SU-DHL-6 (cell line): ENCODE measurements around the gene LAS1L.

Source experiments
- H2AFZ ChIP-seq: fragments of 200-600 bp; sonication (generic); 2 replicates; pipeline ENCODE4 v1.6.1; 2014; ENCODE audit warnings: low read depth, mild to moderate bottlenecking, moderate library complexity, mixed read lengths, antibody characterized with exemption, low read length; ENCODE audit not compliant: severe bottlenecking
- H3F3A ChIP-seq: fragments of 200-600 bp; shearing (Covaris generic); 2 replicates; pipeline ENCODE4 v1.6.0; 2016; ENCODE audit warnings: antibody characterized with exemption, mild to moderate bottlenecking; ENCODE audit not compliant: insufficient read depth
- H3K27ac ChIP-seq: fragments of 200-600 bp; sonication (generic); 2 replicates; pipeline ENCODE4 v1.5.1; 2016; ENCODE audit warnings: low read depth, mild to moderate bottlenecking, low read length, moderate library complexity, mixed read lengths
- H3K27me3 ChIP-seq: fragments of 200-600 bp; sonication (generic), shearing (Covaris generic); 2 replicates; pipeline ENCODE4 v1.6.0; 2014; ENCODE audit warnings: mild to moderate bottlenecking, low read length
- H3K36me3 ChIP-seq: fragments of 200-600 bp; sonication (generic); 2 replicates; pipeline ENCODE4 v1.6.1; 2014; ENCODE audit warnings: mild to moderate bottlenecking, low read length, mixed read lengths
- H3K4me2 ChIP-seq: fragments of 300-600, 200-600 bp; shearing (Covaris generic), sonication (generic); 2 replicates; pipeline ENCODE4 v1.6.0; 2014; ENCODE audit warnings: low read length, low read depth, mild to moderate bottlenecking; ENCODE audit not compliant: poor library complexity, severe bottlenecking
- H3K4me3 ChIP-seq: fragments of 200-600 bp; sonication (generic); 2 replicates; pipeline ENCODE4 v1.5.1; 2014; ENCODE audit warnings: antibody characterized with exemption, low read length, mild to moderate bottlenecking, mixed read lengths; ENCODE audit not compliant: insufficient read depth, poor library complexity, severe bottlenecking
- H3K79me2 ChIP-seq: fragments of 200-600 bp; sonication (generic); 2 replicates; pipeline ENCODE4 v1.6.1; 2014; ENCODE audit warnings: mild to moderate bottlenecking, low read length, moderate library complexity; ENCODE audit not compliant: insufficient read depth
- H3K9ac ChIP-seq: fragments of 200-600 bp; sonication (generic); 2 replicates; pipeline ENCODE4 v1.7.0; 2014; ENCODE audit warnings: mild to moderate bottlenecking, low read length
- H3K9me2 ChIP-seq: fragments of 200-600 bp; sonication (generic); replicated peaks from 2 replicates; pipeline ENCODE4 v1.6.1; 2014; ENCODE audit warnings: low read length; ENCODE audit not compliant: insufficient read depth
- H3K9me3 ChIP-seq: fragments of 200-600 bp; sonication (generic); 2 replicates; pipeline ENCODE4 v1.6.1; 2014; ENCODE audit warnings: low read length, mixed read lengths; ENCODE audit not compliant: insufficient read depth
- H4K20me1 ChIP-seq: fragments of 200-600 bp; sonication (generic); 2 replicates; pipeline ENCODE4 v1.6.1; 2014; ENCODE audit warnings: low read depth, mild to moderate bottlenecking, antibody characterized with exemption, low read length, moderate library complexity, mixed read lengths
- EZH2phosphoT487 ChIP-seq: fragments of 200-600 bp; sonication (generic), shearing (Covaris generic); conservative IDR thresholded peaks from 2 replicates; pipeline ENCODE4 v1.6.1; 2018; ENCODE audit warnings: mild to moderate bottlenecking, antibody characterized with exemption, low read length, moderate library complexity, mixed read lengths
- TF ChIP-seq, protein P1 (sequence below): fragments of 200-600 bp; sonication (generic); IDR thresholded peaks from one replicate; pipeline ENCODE4 v1.5.1; 2017; ENCODE audit warnings: antibody characterized with exemption, mild to moderate bottlenecking, low read length, moderate library complexity; ENCODE audit not compliant: insufficient read depth, poor library complexity, severe bottlenecking

Gene LAS1L

DNA sequence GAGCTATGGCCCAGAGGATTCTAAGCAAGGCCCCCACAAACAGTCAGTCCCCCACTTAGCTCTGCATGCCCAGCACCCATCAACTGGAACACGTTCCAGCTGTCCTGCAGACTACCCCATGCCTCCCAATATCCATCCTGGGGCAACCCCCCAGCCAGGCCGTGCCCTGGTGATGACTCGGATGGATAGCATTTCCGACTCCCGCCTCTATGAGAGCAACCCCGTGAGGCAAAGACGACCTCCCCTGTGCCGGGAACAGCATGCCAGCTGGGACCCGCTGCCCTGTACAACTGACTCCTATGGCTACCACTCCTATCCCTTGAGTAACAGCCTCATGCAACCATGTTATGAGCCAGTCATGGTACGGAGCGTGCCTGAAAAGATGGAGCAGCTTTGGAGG, 32.0 kb downstream of the LAS1L start:
- no peaks in the 10 kb centered on the region for H3K9me2 ChIP-seq
- no peaks in the 10 kb centered on the region for H3K79me2 ChIP-seq
- no peak overlapping the region for H3K27ac ChIP-seq
- H4K20me1 ChIP-seq, result no peaks in the 10 kb centered on the region
- no peaks in the 10 kb centered on the region for H3K36me3 ChIP-seq
- TF ChIP-seq, protein P1, sequence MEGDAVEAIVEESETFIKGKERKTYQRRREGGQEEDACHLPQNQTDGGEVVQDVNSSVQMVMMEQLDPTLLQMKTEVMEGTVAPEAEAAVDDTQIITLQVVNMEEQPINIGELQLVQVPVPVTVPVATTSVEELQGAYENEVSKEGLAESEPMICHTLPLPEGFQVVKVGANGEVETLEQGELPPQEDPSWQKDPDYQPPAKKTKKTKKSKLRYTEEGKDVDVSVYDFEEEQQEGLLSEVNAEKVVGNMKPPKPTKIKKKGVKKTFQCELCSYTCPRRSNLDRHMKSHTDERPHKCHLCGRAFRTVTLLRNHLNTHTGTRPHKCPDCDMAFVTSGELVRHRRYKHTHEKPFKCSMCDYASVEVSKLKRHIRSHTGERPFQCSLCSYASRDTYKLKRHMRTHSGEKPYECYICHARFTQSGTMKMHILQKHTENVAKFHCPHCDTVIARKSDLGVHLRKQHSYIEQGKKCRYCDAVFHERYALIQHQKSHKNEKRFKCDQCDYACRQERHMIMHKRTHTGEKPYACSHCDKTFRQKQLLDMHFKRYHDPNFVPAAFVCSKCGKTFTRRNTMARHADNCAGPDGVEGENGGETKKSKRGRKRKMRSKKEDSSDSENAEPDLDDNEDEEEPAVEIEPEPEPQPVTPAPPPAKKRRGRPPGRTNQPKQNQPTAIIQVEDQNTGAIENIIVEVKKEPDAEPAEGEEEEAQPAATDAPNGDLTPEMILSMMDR, result no peak
- no peak for TF ChIP-seq EZH2phosphoT487
- H3K9me3 ChIP-seq, result no peaks in the 10 kb centered on the region
- no peak overlapping the region for H2AFZ ChIP-seq
- H3K4me3 ChIP-seq, result no peak overlapping the region
- H3F3A ChIP-seq, result no peaks in the 10 kb centered on the region
- H3K9ac ChIP-seq, result no peak overlapping the region
- H3K4me2 ChIP-seq, result no peak overlapping the region
- H3K27me3 ChIP-seq, result no peaks in the 10 kb centered on the region

GRCh38 chrX:65493431-65493830, 41.2 kb downstream of the LAS1L start:
- no peaks in the 10 kb centered on the region for H4K20me1 ChIP-seq
- no peaks in the 10 kb centered on the region for H3K27me3 ChIP-seq
- no peak overlapping the region for H3K9ac ChIP-seq
- no peak overlapping the region for H3K27ac ChIP-seq
- H3F3A ChIP-seq, result no peaks in the 10 kb centered on the region
- no peaks in the 10 kb centered on the region for H3K79me2 ChIP-seq
- no peak overlapping the region for H3K4me2 ChIP-seq
- H3K4me3 ChIP-seq, result no peak overlapping the region
- no peaks in the 10 kb centered on the region for H3K9me3 ChIP-seq
- TF ChIP-seq, protein P1, result no peak
- no peak for TF ChIP-seq EZH2phosphoT487
- no peaks in the 10 kb centered on the region for H3K36me3 ChIP-seq
- H3K9me2 ChIP-seq, result no peaks in the 10 kb centered on the region
- no peak overlapping the region for H2AFZ ChIP-seq

DNA sequence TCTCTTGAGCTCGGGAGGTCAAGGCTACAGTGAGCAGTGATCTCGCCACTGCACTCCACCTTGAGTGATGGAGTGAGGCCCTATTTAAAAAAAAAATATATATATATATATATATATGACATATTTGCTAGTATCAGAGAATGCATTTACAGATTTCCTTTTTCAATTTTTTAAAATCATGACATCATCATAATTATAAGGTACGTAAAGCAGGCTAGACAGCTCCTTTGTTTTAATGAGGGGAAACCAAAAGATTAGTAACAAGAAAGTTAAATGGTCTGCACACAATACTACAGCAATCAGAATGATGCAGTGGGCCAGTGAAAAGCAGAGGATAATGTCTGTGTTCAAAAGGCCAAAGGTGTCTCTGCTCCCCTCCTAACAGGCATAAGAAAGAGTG, 43.0 kb downstream of the LAS1L start:
- TF ChIP-seq EZH2phosphoT487, result no peak
- TF ChIP-seq, protein P1, result no peak
- no peak overlapping the region for H3K9ac ChIP-seq
- no peaks in the 10 kb centered on the region for H3K9me2 ChIP-seq
- H3K4me2 ChIP-seq, result no peak overlapping the region
- no peaks in the 10 kb centered on the region for H4K20me1 ChIP-seq
- no peaks in the 10 kb centered on the region for H3F3A ChIP-seq
- no peaks in the 10 kb centered on the region for H3K27me3 ChIP-seq
- no peak overlapping the region for H3K4me3 ChIP-seq
- H3K9me3 ChIP-seq, result no peaks in the 10 kb centered on the region
- H2AFZ ChIP-seq, result no peak overlapping the region
- no peaks in the 10 kb centered on the region for H3K36me3 ChIP-seq
- H3K27ac ChIP-seq, result no peak overlapping the region
- H3K79me2 ChIP-seq, result no peaks in the 10 kb centered on the region
